Measurements from ENCODE around the gene NLGN1.

The NLGN1 gene

DNA sequence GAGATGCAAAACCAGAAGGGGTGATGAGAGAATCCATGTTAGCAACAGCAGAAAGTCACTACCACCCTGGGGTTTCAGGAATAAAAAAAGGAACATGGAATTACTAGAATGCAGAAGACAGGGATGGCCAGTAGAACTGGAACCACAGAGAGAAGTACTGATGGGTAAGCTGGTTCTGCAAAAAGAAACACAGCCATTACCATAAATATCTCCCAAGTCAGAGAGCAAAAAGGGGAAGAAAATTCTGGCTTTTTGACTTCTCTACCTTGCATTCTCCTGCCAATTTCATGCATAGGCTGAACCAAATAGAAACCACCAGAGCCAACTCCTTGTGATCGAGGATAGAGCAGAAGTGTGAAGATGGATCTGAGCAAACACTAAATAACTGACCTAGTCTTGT, 911.2 kb downstream of the NLGN1 start:
- in situ Hi-C loops (cut with HindIII; ENCODE audit: low pct_unique_long_range_greater_than_20kb, low sequenced_read_pairs) = no loop called here
- TF ChIP-seq JUND (IDR thresholded peaks at IDR 0.05; ENCODE audit: low read depth) = no peak
- no peak for DNase-seq (ENCODE audit: low read depth in 1 of 2, low spot score in 1 of 2)

DNA sequence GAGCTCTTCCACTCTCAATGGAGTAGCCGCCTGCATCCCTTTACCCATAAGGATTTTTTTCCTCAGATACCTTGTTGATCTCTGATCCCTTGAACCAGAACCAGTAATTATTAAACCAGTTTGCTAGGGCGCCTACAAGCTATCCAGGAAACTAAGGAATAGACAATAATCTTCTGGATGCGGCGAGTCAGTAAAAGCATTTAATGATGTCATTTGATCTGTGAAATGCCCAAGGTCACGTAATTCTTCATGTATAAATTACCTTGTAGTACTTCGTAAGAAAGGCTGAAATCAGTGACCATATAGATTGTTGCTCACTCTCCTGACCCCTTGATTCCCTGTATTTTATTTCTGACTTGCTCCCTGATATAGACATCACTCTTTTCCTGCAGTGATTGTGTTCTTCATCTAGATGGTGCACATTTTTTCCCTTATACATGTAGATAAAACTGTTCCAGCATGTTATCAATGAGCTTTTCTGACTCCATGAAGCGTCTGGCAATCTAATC, 913.0 kb downstream of the NLGN1 start:
- DNase-seq (ENCODE audit: low read depth in 1 of 2, low spot score in 1 of 2) = no peak
- no peak for TF ChIP-seq JUND (IDR thresholded peaks at IDR 0.05; ENCODE audit: low read depth)
- in situ Hi-C loops (cut with HindIII; ENCODE audit: low pct_unique_long_range_greater_than_20kb, low sequenced_read_pairs) = no loop called here

DNA sequence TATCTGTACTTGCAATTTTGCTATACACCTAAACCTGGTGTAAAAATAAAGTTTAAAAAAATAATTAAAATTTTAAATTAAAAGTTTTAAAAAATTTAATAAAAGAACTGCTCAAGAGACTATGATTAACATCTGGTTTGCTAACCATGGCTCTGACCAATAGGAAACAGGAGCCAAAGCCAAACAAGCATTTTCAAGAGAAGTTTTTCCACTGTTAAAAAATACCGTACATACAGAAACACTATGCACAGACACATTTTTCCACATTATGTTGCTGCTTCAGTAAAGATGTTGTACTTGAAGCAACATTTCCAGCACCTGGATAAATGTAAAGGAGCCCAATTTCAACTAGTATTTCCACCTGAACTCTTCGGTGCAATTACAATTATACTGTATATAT, 917.7 kb downstream of the NLGN1 start:
- TF ChIP-seq JUND (IDR thresholded peaks at IDR 0.05; ENCODE audit: low read depth) = no peak
- in situ Hi-C loops (cut with HindIII; ENCODE audit: low pct_unique_long_range_greater_than_20kb, low sequenced_read_pairs) = no loop called here

DNA sequence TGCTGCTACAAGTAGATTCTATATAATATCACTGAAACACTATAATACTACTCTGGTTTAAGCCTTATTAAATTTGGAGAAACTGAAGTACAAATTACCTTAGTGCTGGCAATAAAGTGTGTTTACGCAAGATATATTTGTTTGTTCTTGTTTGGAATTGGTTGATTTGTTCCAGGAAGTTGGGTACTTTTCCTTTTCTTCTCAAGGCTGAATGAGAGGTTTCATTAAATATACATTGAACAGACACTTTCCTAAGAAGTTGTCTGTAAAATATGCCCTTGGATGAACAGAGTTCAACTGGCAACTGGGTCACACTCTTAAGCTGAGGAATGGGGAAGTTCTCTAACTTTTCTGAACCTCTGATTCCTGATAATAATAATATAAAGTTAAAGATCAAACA, 919.5 kb downstream of the NLGN1 start:
- TF ChIP-seq JUND (IDR thresholded peaks at IDR 0.05; ENCODE audit: low read depth) = no peak
- no peak for DNase-seq (ENCODE audit: low read depth in 1 of 2, low spot score in 1 of 2)
- in situ Hi-C loops (cut with HindIII; ENCODE audit: low pct_unique_long_range_greater_than_20kb, low sequenced_read_pairs) = no loop called here

More for the DNA sequence above, 917.7 kb downstream of the NLGN1 start:
- DNase-seq (ENCODE audit: low read depth in 1 of 2, low spot score in 1 of 2) = no peak

DNA sequence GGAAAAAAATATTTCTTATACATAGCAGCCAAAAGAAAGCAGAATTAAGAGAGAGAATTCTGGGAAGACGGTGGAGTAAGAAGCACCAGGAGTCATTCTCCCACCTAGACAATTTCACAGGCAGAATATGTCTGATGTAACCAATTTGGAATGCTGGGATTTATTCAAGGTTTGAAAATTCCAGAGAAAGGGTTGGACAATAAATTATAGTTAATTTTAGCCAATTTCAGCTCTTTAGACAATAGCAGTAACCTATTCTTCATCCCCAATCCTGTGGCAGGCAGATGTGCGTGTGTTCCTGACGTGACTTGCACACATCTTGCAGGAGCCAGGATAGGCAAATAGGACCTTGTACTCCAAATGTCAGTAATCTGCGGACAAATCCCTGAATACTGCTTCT, 920.6 kb downstream of the NLGN1 start:
- DNase-seq (ENCODE audit: low read depth in 1 of 2, low spot score in 1 of 2) = no peak
- in situ Hi-C loops (cut with HindIII; ENCODE audit: low pct_unique_long_range_greater_than_20kb, low sequenced_read_pairs) = no loop called here
- no peak for TF ChIP-seq JUND (IDR thresholded peaks at IDR 0.05; ENCODE audit: low read depth)

DNA sequence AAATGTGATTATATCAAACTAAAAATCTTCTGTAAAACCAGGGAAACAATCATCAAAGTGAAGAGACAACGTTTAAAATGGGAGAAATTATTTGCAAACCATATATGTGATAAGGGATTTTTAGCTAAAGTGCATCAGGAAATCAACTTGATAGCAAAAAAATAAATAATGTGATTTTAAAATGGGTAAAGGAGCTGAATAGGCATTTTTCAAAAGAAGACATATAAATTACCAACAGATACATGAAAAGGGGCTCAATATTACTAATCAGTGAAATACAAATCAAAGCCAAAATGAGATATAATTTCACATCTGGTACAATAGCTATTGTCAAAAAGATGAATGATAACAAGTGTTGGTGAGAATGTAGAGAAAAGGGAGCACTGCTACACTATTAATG, 924.0 kb downstream of the NLGN1 start:
- in situ Hi-C loops (cut with HindIII; ENCODE audit: low pct_unique_long_range_greater_than_20kb, low sequenced_read_pairs) = no loop called here

DNA sequence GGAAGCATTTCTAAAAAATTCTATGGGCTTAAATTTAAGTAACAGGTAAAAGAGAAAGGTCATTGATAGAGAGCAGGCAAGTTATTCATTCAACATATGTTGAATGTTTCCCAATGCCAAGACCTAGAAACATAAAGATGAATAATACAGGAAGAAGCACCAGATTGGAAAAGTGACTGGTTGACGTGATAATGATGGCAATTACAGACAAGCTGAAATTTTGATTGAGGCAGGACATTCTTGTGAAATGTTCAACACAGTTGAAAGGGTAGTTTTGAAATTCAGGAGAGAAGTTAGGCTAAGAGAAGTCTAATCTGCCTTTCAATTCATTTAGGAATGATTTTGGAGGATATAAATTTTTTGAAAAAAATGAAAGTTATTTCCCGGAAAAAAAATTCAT, 925.2 kb downstream of the NLGN1 start:
- in situ Hi-C loops (cut with HindIII; ENCODE audit: low pct_unique_long_range_greater_than_20kb, low sequenced_read_pairs) = no loop called here
- DNase-seq (ENCODE audit: low read depth in 1 of 2, low spot score in 1 of 2) = no peak
- TF ChIP-seq JUND (IDR thresholded peaks at IDR 0.05; ENCODE audit: low read depth) = no peak; the same call in 1 of the 2 replicates

More for the DNA sequence above, 924.0 kb downstream of the NLGN1 start:
- no peak for TF ChIP-seq JUND (IDR thresholded peaks at IDR 0.05; ENCODE audit: low read depth)
- no peak for DNase-seq (ENCODE audit: low read depth in 1 of 2, low spot score in 1 of 2)

DNA sequence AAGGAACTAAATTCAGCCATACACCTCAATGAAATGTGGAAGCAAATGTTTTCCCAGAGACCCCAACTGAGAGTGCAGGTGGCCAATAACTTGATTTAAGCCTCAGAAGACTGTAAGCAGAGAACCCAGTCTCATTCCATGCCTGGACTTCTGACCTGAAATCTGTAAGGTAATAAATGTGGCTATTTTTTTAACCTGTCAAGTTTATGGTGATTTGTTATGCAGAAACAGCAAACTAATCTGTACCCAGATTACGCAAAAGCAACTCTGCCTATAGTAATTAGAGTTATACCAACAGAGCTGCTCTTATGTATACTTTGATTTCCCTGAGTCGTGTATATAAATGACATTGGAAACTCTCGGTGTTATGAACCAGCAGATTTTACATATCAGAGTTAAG, 927.6 kb downstream of the NLGN1 start:
- no peak for DNase-seq (ENCODE audit: low read depth in 1 of 2, low spot score in 1 of 2)
- in situ Hi-C loops (cut with HindIII; ENCODE audit: low pct_unique_long_range_greater_than_20kb, low sequenced_read_pairs) = no loop called here
- no peak for TF ChIP-seq JUND (IDR thresholded peaks at IDR 0.05; ENCODE audit: low read depth)

DNA sequence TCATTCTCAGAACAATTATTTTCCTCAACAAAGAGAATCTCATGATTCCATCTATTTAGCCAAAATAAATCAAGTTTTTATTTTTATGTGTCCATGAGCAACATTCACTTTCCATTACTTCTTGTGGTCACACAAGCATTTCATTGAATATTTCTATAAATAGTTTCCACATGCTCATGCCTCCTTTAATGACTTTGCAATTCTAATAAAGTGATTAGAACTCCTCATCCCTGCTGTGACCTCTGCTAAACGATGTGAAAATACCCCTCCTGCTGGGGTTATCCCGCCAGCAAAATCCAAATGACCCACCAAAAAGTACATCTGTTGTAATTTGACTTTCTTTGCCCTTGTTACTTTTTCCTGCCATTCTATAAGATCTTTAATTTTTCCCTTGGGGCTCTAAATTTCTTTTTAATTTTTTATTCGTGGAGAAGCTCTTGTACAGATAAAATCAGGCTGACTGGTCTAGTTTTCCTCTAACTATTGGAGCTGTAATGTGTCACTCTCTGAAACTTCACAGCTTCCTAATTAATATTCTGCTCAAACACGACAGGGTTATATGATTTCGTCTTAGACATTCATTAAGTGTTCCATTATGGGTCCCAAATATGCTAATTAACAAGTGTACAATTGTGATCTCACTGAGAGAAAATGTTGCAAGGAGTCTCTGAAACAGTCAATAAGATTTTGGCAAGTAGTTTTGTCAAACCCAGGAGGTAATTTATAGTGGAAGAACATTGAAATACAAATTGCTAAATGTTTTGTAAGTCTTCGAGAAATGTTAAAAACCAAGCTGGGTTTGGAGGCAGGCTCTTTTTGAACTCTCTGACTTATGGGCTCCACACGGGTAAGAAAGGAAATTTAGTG, 928.5 kb downstream of the NLGN1 start:
- in situ Hi-C loops (cut with HindIII; ENCODE audit: low pct_unique_long_range_greater_than_20kb, low sequenced_read_pairs) = no loop called here
- DNase-seq (ENCODE audit: low read depth in 1 of 2, low spot score in 1 of 2) = no peak
- TF ChIP-seq JUND (IDR thresholded peaks at IDR 0.05; ENCODE audit: low read depth) = no peak

DNA sequence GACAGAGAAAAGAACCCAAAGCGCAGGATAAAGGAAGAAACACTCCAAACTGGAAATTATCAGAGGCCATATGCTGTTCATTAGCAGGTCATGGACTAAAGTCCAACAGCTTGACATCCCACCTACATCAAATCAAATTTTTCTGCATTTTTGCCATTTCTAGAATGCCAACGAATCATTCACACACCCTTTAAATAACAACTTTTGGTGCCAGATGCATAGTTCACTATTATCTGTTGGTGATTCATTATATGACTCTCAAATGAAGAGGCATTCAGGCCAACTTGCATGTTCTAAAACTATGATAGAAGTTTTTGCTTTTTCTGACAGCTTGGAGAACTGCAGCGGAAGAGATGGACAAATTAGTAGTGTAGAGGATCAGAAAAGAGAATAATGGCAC, 931.8 kb downstream of the NLGN1 start:
- TF ChIP-seq JUND (IDR thresholded peaks at IDR 0.05; ENCODE audit: low read depth) = no peak
- DNase-seq (ENCODE audit: low read depth in 1 of 2, low spot score in 1 of 2) = no peak
- in situ Hi-C loops (cut with HindIII; ENCODE audit: low pct_unique_long_range_greater_than_20kb, low sequenced_read_pairs) = no loop called here

DNA sequence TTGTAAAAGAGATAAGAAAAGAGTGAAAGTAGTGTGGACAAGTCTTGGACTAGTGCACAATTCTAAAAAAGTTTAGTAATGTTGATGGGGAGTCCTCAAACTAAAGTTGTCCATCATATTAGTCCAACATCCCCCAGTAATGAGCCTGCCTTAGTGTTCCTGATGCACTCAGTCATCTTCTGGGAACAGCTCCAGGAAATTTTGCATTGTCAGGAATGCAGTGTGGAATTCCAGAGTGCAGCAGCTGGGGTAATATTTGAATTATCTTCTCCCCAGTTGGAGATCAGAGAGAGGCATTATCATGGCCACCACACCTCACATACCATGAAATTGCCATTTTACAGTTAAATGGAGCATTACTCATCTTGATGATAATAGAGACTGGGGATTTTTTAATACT, 932.8 kb downstream of the NLGN1 start:
- in situ Hi-C loops (cut with HindIII; ENCODE audit: low pct_unique_long_range_greater_than_20kb, low sequenced_read_pairs) = no loop called here
- DNase-seq (ENCODE audit: low read depth in 1 of 2, low spot score in 1 of 2) = no peak
- TF ChIP-seq JUND (IDR thresholded peaks at IDR 0.05; ENCODE audit: low read depth) = no peak

DNA sequence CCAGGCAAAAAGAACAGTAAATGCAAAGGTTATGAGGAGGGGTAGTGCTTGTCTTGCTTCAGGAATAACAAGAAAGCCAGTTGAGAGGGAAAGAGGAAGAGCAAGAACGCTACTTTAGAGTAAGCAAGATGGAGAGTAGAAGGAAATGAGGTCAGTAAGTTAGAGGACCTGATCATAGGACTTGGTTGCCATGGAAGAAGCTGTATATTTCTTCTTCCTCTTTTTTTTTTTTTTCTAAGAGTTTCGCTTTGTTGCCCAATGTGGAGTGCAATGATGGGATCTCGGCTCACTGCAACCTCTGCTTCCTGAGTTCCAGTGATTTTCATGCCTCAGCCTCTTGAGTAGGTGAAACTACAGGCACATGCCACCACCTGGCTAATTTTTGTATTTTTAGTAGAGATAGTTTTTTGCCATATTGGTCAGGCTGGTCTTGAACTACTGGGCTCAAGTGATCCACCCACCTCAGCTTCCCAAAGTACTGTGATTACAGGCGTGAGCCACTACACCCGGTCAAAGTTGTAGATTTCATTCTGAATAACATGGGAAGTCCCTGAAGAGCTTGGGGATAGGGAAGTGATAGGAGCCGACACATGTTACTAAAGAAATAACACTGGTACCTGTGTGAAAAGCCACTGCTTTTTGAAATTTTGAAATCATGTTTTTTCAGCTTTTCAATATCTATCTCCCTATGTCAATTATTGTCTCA, 933.7 kb downstream of the NLGN1 start:
- in situ Hi-C loops (cut with HindIII; ENCODE audit: low pct_unique_long_range_greater_than_20kb, low sequenced_read_pairs) = no loop called here
- DNase-seq (ENCODE audit: low read depth in 1 of 2, low spot score in 1 of 2) = no peak
- no peak for TF ChIP-seq JUND (IDR thresholded peaks at IDR 0.05; ENCODE audit: low read depth)

DNA sequence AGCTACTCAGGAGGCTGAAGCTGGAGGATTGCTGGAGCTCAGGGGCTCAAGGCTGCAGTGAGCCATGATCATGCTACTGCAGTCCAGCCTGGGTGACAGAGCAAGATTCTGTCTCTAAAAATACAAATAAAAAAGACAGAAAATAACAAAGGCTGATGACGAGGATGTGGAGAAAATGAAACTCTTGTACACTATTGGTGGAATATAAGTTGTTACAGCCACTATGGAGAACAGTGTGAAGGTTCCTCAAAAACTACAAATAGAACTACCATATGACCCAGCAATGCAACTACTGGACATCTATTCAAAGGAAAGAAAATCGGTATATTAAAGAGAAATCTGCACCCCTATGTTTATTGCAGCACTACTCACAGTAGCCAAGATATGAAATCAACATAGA, 934.8 kb downstream of the NLGN1 start:
- TF ChIP-seq JUND (IDR thresholded peaks at IDR 0.05; ENCODE audit: low read depth) = no peak
- in situ Hi-C loops (cut with HindIII; ENCODE audit: low pct_unique_long_range_greater_than_20kb, low sequenced_read_pairs) = no loop called here
- DNase-seq (ENCODE audit: low read depth in 1 of 2, low spot score in 1 of 2) = no peak
